NCI-H69 (cell line): Measurements from ENCODE around the gene RBMX.
"Not testable (repeated sequence)": the region's sequence is repeated elsewhere in the genome, so short reads cannot be mapped to it uniquely, and the experiment has no call there.

Source experiments
- DNase-seq: peaks from one replicate; lab custom pipeline; 2025; lab: John Stamatoyannopoulos, UW

Gene RBMX

DNA sequence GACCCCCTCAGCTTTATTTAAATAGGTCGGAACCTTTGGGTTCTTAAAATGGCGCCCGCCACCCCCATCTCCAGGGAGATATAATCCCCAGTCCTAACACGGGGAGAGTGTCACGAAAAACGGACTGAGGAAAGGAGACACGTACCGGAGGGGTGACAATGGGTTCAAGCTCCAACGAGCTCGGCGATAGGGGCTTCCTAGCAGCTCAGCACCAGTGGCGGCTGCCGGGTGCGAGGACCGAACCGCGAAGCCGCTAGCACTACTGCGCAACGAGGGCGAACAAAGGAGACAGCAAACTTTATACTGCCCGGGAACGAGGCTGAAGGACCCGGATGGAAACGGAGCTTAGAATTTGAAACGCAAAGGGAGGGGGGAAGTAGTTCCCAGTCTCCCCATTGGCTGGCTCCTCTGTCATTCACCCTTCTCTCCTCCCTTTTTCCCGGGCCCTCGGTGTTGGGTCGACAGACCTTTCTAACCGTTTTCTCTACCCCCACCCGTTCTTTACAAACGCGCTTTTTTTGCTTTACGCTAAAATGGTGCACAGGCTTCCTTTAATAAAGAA lies at the start of gene RBMX:
Gene RBMX (minus strand): TSS at position 274 of the 562 bp plus-strand sequence. CDS start 1,298 bp downstream, outside the sequence.
- peak; percentile 96 for DNase-seq

DNA sequence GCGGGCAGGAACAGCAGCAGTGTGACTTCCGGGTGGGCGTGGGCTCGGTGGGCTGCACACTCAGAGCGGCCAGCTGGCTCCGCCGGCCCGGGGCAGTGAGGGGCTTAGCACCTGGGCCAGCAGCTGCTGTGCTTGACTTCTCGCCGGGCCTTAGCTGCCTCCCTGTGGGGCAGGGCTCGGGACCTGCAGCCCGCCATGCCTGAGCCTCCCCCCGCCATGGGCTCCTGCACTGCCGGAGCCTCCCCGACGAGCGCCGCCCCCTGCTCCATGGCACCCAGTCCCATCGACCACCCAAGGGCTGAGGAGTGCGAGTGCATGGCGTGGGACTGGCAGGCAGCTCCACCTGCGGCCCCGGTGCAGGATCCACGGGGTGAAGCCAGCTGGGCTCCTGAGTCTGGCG lies 40.9 kb upstream of the RBMX start:
- not testable (repeated sequence) for DNase-seq

- DNase-seq, result peak; percentile 28
Measured at GRCh38 chrX:136920001-136920400, 39.5 kb upstream of the RBMX start.

GRCh38 chrX:136916827-136917226 lies 36.3 kb upstream of the RBMX start:
- DNase-seq, result no peak

DNA sequence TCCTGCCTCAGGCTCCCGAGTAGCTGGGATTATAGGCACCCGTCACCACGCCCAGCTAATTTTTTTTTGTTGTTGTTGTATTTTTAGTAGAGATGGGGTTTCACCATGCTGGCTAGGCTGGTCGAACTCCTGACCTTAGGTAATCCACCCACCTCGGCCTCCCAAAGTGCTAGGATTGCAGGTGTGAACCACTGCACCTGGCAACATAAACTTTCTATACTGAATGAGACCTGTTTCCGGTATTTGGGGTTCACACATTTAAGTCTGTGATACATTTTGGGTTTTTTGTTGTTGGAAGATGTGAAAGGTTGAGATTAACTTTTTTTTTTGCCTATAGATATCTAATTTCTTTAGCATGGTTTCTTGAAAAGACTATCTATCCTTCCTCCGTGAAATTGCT lies 31.1 kb upstream of the RBMX start:
- DNase-seq, result not testable (repeated sequence)

- no peak for DNase-seq
Measured at GRCh38 chrX:136911253-136911652, 30.7 kb upstream of the RBMX start.

DNA sequence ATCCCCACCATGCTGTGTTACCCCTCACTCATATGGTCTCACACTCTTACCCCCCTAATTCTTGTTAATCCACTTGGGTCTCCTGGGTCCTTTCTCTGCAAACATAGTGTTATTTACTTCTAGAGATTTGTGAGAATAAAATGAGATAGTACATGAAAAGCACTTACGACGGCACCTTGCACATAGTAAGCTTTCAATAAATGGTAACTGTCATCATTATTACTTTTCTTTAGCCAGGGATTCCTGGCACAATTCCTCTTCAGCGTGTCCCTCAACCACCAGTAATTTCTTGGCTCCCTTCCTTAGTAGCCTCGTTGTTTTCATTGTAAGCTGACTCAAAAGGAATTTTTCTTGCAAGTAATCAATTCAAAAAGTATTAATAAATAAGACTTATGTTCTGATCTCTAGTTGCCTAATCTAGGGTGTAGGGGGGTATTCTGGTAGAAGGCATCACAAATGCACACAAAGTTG lies 30.1 kb upstream of the RBMX start:
- no peak for DNase-seq

- DNase-seq, result peak; percentile 95
Measured at GRCh38 chrX:136909706-136910564, 29.4 kb upstream of the RBMX start.

GRCh38 chrX:136909119-136909705 lies 28.7 kb upstream of the RBMX start:
- peak; percentile 84 for DNase-seq

GRCh38 chrX:136907621-136908020 lies 27.1 kb upstream of the RBMX start:
- no peak for DNase-seq

DNA sequence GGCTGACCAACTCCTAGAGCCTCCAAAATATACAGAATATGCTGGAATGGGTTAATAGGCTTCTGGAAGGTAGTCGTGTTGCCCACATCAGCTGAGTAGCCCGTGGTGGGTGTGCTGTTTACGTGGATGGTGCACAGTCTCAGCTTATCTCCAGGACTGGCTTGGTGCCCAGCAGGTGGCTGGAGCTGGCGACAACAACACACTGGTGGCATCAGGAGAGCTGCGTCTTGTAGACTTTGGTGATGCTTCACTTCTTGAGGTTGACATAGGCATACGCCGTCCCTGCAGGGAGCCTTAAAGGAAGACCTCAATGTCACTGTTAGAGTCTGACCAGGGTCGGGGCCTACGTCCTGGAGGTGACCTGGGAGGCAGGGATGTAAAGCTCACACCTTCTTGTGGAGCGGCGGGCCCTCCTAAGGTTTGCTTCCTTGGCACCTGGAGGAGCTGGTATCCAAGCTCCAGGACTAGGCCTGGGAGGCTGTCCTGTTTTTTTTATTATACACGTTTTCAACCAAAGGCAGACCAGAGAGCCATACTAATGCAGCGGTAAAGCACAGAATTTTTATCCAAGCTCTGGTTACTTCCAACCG lies 26.5 kb upstream of the RBMX start:
- no peak for DNase-seq

DNA sequence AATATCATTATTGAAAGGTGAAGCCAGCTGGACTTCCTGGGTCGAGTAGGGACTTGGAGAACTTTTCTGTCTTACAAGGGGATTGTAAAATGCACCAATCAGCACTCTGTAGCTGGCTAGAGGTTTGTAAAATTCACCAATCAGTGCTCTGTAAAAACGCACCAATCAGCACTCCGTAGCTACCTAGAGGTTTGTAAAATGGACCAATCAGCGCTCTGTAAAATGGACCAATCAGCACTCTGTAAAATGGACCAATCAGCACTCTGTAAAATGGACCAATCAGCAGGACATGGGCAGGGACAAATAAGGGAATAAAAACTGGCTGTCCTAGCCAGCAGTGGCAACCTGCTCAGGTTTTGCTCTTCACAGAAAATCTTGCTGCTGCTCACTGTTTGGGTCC lies 23.5 kb upstream of the RBMX start:
- DNase-seq, result not testable (repeated sequence)

GRCh38 chrX:136900071-136900470 lies 19.5 kb upstream of the RBMX start:
- not testable (repeated sequence) for DNase-seq

DNA sequence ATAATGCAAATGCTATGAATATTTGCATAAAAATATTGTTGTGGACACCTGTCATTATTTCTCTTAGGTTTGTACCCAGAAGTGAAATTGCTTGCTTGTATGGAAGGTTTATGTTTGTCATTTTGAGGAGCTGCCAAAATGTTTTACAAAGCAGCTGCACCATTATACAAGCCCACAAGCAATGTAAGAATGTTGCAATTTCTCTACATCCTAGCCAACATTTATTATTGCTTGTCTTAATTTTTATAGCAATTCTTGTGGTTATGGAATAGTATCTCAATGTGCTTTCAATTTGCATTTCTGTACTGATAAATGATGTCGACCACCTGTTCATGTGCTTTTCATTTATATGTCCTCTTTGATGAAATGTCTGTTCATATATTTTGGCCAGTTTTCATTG lies 18.7 kb upstream of the RBMX start:
- no peak for DNase-seq

- DNase-seq, result peak; percentile 74
Measured at GRCh38 chrX:136898752-136899151, 18.2 kb upstream of the RBMX start.

- DNase-seq, result no peak
Measured at GRCh38 chrX:136896121-136896914, 15.8 kb upstream of the RBMX start.

DNA sequence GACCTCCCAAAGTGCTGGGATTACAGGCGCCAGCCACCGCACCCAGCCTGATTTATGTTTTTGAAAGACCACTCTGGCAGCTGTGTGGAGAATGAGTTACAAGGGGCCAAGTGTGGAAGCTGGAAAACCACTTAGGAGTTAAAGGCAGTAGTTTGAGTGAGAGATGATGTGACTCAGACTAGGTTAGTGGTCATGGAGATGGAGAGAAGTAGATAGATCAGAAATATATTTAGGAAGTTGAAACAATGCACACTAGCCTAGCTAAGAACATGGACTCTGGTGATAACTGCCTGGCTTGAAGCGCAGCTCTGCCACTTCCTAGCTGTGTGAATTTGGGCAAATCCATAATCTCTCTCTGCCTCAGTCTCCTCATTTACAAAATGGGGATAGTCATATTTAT lies 11.9 kb upstream of the RBMX start:
- DNase-seq, result no peak

DNA sequence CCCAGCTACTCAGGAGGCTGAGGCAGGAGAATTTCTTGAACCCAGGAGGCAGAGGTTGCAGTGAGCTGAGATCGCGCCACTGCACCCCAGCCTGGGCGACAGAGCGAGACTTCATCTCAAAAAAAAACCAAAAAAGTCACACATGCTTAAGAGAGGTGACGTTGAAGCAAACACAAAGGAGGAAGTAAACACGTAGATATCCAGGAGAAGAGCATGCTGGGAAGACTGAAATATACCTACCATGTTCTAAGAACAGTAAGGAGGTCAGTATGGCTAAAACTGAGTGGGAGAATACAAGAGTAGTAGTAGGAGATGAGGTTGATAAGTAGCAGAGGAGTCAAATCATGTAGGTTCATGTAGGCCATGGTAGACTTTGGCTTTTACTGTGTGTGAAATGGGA lies 10.1 kb upstream of the RBMX start:
- not testable (repeated sequence) for DNase-seq

- no peak for DNase-seq
Measured at GRCh38 chrX:136889269-136889668, 8.7 kb upstream of the RBMX start.

GRCh38 chrX:136880003-136880451 lies 498 bp downstream of the RBMX start:
- peak; percentile 63 for DNase-seq

DNA sequence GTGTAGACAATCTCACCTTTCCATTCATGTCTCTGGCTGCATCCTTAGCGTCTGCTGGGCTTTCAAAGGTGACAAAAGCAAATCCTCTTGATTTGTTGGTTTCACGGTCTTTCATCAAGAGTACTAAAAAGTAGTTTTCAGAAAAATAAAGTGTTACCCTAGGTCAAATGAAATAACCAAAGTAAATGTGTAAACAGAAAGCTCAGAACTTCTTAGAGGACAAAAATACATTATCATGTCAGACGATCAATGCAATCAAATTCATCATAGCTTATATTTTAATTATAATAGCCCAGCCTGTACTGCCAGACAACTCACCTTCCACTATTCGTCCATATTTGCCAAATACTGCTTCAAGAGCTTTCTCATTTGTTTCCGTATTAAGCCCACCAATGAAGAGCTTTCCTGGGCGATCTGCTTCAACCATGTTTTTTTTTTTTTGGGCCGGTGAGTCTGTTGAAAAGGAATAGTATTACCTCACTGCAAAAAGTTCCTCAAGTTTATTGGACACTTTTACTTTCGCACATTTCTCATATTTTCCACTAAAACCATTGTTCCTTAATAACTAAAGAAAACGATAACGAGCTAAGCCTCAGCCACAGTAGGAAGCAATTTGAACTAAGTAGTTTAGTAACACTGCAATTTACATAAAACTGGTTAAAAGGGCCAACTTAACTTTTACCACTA lies 1.4 kb downstream of the RBMX start:
- DNase-seq, result no peak
